IMR-90 (cell line): ENCODE results near the gene CHST8. TPM values are rescaled to one million over a fixed set of nuclear protein-coding genes. Genes with fewer than 3 reads are reported as not detected.

Source experiments
- ATAC-seq: fragments of 200-7000 bp; cut with Tn5 transposase; 2 replicates; pipeline ENCODE4 v1.9.1; 2020; ENCODE audit warnings: low read depth, mild to moderate bottlenecking, moderate library complexity
- BruUV-seq: library from RNA; stranded (reverse); fragments of 400-500 nt; replicated peaks from 2 replicates; lab custom pipeline; 2021; lab: Mats Ljungman, UMichigan
- CTCF ChIA-PET: fragments of 300-600 bp; formaldehyde crosslinking; extraction: SDS; loops from one replicate; lab custom pipeline; 2021; ENCODE audit warnings: antibody characterized with exemption; lab: Yijun Ruan, JAX
- POLR2A ChIA-PET: fragments of 300-600 bp; sonication (Branson Sonifier 250); formaldehyde crosslinking; loops from one replicate; lab custom pipeline; 2022; ENCODE audit warnings: antibody characterized with exemption; ENCODE audit not compliant: unreplicated experiment; lab: Charles Lee
- DNase-seq: peaks from one replicate; pipeline ENCODE4 v3.0.0; 2013
- H2AFZ ChIP-seq: replicated peaks from 2 replicates; pipeline ENCODE3; 2013; ENCODE audit warnings: low read length, mild to moderate bottlenecking; ENCODE audit not compliant: poor library complexity
- H2AK5ac ChIP-seq: 2 replicates; pipeline ENCODE4 v1.6.1; 2013; ENCODE audit warnings: low read depth, low read length, inconsistent platforms
- H2AK9ac ChIP-seq: replicated peaks from 2 replicates; pipeline ENCODE3; 2013; ENCODE audit warnings: mild to moderate bottlenecking, low read depth, low read length, moderate library complexity; ENCODE audit not compliant: poor library complexity
- H2BK120ac ChIP-seq: 2 replicates; pipeline ENCODE4 v1.6.1; 2013; ENCODE audit warnings: low read depth, low read length, inconsistent platforms
- H2BK15ac ChIP-seq: 3 replicates; pipeline ENCODE4 v1.6.1; 2013; ENCODE audit warnings: low read depth, low read length, inconsistent platforms
- H2BK20ac ChIP-seq: 2 replicates; pipeline ENCODE4 v1.6.1; 2013; ENCODE audit warnings: low read depth, mild to moderate bottlenecking, inconsistent platforms, low read length, moderate library complexity
- H2BK5ac ChIP-seq: 2 replicates; pipeline ENCODE4 v1.6.1; 2013; ENCODE audit warnings: mild to moderate bottlenecking, low read depth, low read length, inconsistent platforms; ENCODE audit not compliant: poor library complexity, severe bottlenecking
- H3K14ac ChIP-seq: replicated peaks from 2 replicates; pipeline ENCODE4 v1.6.1; 2013; ENCODE audit warnings: low read depth, low read length, inconsistent platforms
- H3K18ac ChIP-seq: 2 replicates; pipeline ENCODE4 v1.6.1; 2013; ENCODE audit warnings: low read depth, low read length, control low read depth
- H3K23ac ChIP-seq: 2 replicates; pipeline ENCODE4 v1.6.1; 2013; ENCODE audit warnings: low read depth, low read length, inconsistent platforms
- H3K27ac ChIP-seq: 2 replicates; pipeline ENCODE4 v1.5.1; 2013; ENCODE audit warnings: mild to moderate bottlenecking, control low read depth, low read length; ENCODE audit not compliant: insufficient read depth
- H3K27me3 ChIP-seq: 2 replicates; pipeline ENCODE4 v1.6.1; 2013; ENCODE audit warnings: low read length; ENCODE audit not compliant: control insufficient read depth, insufficient read depth
- H3K36me3 ChIP-seq: 2 replicates; pipeline ENCODE4 v1.6.1; 2013; ENCODE audit warnings: low read length, mixed read lengths; ENCODE audit not compliant: control insufficient read depth, insufficient read depth
- H3K4ac ChIP-seq: 2 replicates; pipeline ENCODE4 v1.6.1; 2013; ENCODE audit warnings: low read depth, low read length, inconsistent platforms
- H3K4me1 ChIP-seq: 2 replicates; pipeline ENCODE4 v1.6.1; 2013; ENCODE audit warnings: low read length, mixed read lengths; ENCODE audit not compliant: control insufficient read depth, insufficient read depth
- H3K4me2 ChIP-seq: 2 replicates; pipeline ENCODE4 v1.6.1; 2013; ENCODE audit warnings: low read depth, mild to moderate bottlenecking, control low read depth, low read length, moderate library complexity
- H3K4me3 ChIP-seq: 2 replicates; pipeline ENCODE4 v1.5.1; 2013; ENCODE audit warnings: low read depth, mild to moderate bottlenecking, control low read depth, low read length, moderate library complexity; ENCODE audit not compliant: insufficient read depth
- H3K56ac ChIP-seq: 2 replicates; pipeline ENCODE4 v1.6.1; 2013; ENCODE audit warnings: low read length, inconsistent platforms; ENCODE audit not compliant: insufficient read depth; ENCODE audit errors: extremely low read depth
- H3K79me1 ChIP-seq, 2 experiments: 2 replicates each; pipeline ENCODE4 v1.6.1; 2013; ENCODE audit warnings: low read length in 2 of 2, inconsistent platforms in 1 of 2, low read depth in 1 of 2
- H3K9ac ChIP-seq: 2 replicates; pipeline ENCODE4 v1.6.1; 2013; ENCODE audit warnings: low read depth, low read length, control low read depth
- H3K9me1 ChIP-seq: 2 replicates; pipeline ENCODE4 v1.6.1; 2013; ENCODE audit warnings: low read length, inconsistent platforms; ENCODE audit not compliant: insufficient read depth
- H3K9me3 ChIP-seq: 2 replicates; pipeline ENCODE4 v1.6.1; 2013; ENCODE audit warnings: low read length; ENCODE audit not compliant: control insufficient read depth, insufficient read depth
- H4K20me1 ChIP-seq: 2 replicates; pipeline ENCODE4 v1.6.1; 2013; ENCODE audit warnings: low read length, inconsistent platforms; ENCODE audit not compliant: insufficient read depth
- H4K5ac ChIP-seq: 2 replicates; pipeline ENCODE4 v1.6.1; 2013; ENCODE audit warnings: mild to moderate bottlenecking, low read depth, low read length, control low read depth
- H4K8ac ChIP-seq, 2 experiments: 2 replicates each; pipeline ENCODE4 v1.6.1; 2013; ENCODE audit warnings: low read depth in 2 of 2, low read length in 2 of 2, control low read depth in 1 of 2, inconsistent platforms in 1 of 2
- H4K91ac ChIP-seq: 2 replicates; pipeline ENCODE4 v1.6.1; 2013; ENCODE audit warnings: low read depth, low read length, inconsistent platforms; ENCODE audit not compliant: insufficient read depth
- MAFK ChIP-seq: IDR thresholded peaks from 2 replicates; pipeline ENCODE4 v1.6.1; 2012; ENCODE audit warnings: low read depth, low read length, improper control_type of control experiment
- MAZ ChIP-seq: IDR thresholded peaks from 2 replicates; pipeline ENCODE4 v1.6.1; 2012; ENCODE audit warnings: low read depth, mild to moderate bottlenecking, low read length, improper control_type of control experiment, moderate library complexity, borderline replicate concordance
- NFE2L2 ChIP-seq: fragments of 150-350 bp; IDR thresholded peaks from 2 replicates; pipeline ENCODE4 v1.6.1; 2016; ENCODE audit warnings: low read depth, mild to moderate bottlenecking, low read length
- USF2 ChIP-seq: fragments of 150-350 bp; IDR thresholded peaks from 2 replicates; pipeline ENCODE4 v1.6.1; 2017; ENCODE audit warnings: mild to moderate bottlenecking, antibody characterized with exemption, low read length, low read depth
- WGBS, 2 experiments: methylation state at CpG; one replicate each; pipeline versions ENCODE4 v1.1.5 to v1.1.7; 2013; ENCODE audit warnings: missing lambda C conversion rate in 2 of 2; ENCODE audit not compliant: insufficient read length in 1 of 2; ENCODE audit errors: extremely low coverage in 2 of 2; 5-methylcytosine and 5-hydroxymethylcytosine counted together
- dilution Hi-C: fragments of 300-500 bp; cut with HindIII; formaldehyde crosslinking; loops from one replicate; pipeline ENCODE4 v1.14.3; 2018; ENCODE audit warnings: low sequenced_read_pairs; ENCODE audit not compliant: unreplicated experiment
- in situ Hi-C: fragments of 300-500 bp; cut with MboI; formaldehyde crosslinking; loops from 3 replicates; pipeline ENCODE4 v1.14.3; 2019; ENCODE audit warnings: low sequenced_read_pairs, inconsistent platforms, mixed read lengths
- intact Hi-C: fragments of 100-400 bp; cut with micrococcal nuclease; formaldehyde crosslinking; loops from 2 replicates; pipeline ENCODE4 v1.10.0; 2022
- polyA plus RNA-seq, 3 experiments: library from polyadenylated mRNA; depleted of rRNA; stranded (reverse); fragments of >200 nt; gene quantifications; 2 replicates each; pipeline ENCODE4 v1.2.3, GENCODE V29; 2012; ENCODE audit warnings: low replicate concordance in 1 of 3
- total RNA-seq: library from RNA; depleted of rRNA; stranded (reverse); fragments of >200 nt; gene quantifications from 2 replicates; pipeline ENCODE4 v1.2.3, GENCODE V29; 2012

CHST8 gene
- total and polyA plus RNA-seq, 2 of the 4 experiments (the other 2 are of a cell fraction), result not detected

- 50% methylated on average over 1 of the region's 14 CpGs; no CpG with 5 or more reads in 1 of the 2 experiments for WGBS, 2 experiments
- Histone ChIP-seq H3K9me1 (no peaks in the 10 kb centered on the region), H2AK5ac (no peak overlapping the region), H3K27ac (no peak overlapping the region), H4K20me1 (no peaks in the 10 kb centered on the region), H4K91ac (no peak overlapping the region), H3K23ac (no peak overlapping the region), H2BK20ac (no peak overlapping the region), H3K27me3 (no peaks in the 10 kb centered on the region), H2AFZ (no peak overlapping the region), H3K56ac (no peak overlapping the region), H3K36me3 (no peaks in the 10 kb centered on the region), H3K9ac (no peak overlapping the region), H3K4ac (no peak overlapping the region), H3K18ac (no peak overlapping the region), H3K4me2 (no peak overlapping the region), H2BK5ac (no peak overlapping the region), H3K4me3 (no peak overlapping the region), H4K8ac (no peak overlapping the region), H2BK15ac (no peak overlapping the region), H3K4me1 (no peaks in the 10 kb centered on the region), H3K14ac (no peak overlapping the region), H3K9me3 (no peaks in the 10 kb centered on the region), H2AK9ac (no peak overlapping the region), H2BK120ac (no peak overlapping the region), H3K79me1 (no peaks in the 10 kb centered on the region), H4K5ac (no peak overlapping the region)
- CTCF ChIA-PET, result no interaction called here
- DNase-seq (no peak), ATAC-seq (no peak)
- POLR2A ChIA-PET, result no interaction called here
- dilution Hi-C loops, result no loop called here
- intact Hi-C loops, result no loop called here
- in situ Hi-C loops, result no loop called here
- no peak for TF ChIP-seq MAZ
- no peak for TF ChIP-seq MAFK
- TF ChIP-seq USF2, result no peak
- no peak for TF ChIP-seq NFE2L2
- BruUV-seq, result no TSS peak
Measured at GRCh38 chr19:33634361-33635091, 12.8 kb downstream of the CHST8 start.
